GM18511 (cell line): ENCODE data around the gene SEMA3A.

Experiments used
- ATAC-seq: cut with Tn5 transposase; IDR thresholded peaks from one replicate; pipeline ENCODE4 v1.9.1; 2021; ENCODE audit warnings: mild to moderate bottlenecking, moderate library complexity; ENCODE audit not compliant: unreplicated experiment

SEMA3A gene

DNA sequence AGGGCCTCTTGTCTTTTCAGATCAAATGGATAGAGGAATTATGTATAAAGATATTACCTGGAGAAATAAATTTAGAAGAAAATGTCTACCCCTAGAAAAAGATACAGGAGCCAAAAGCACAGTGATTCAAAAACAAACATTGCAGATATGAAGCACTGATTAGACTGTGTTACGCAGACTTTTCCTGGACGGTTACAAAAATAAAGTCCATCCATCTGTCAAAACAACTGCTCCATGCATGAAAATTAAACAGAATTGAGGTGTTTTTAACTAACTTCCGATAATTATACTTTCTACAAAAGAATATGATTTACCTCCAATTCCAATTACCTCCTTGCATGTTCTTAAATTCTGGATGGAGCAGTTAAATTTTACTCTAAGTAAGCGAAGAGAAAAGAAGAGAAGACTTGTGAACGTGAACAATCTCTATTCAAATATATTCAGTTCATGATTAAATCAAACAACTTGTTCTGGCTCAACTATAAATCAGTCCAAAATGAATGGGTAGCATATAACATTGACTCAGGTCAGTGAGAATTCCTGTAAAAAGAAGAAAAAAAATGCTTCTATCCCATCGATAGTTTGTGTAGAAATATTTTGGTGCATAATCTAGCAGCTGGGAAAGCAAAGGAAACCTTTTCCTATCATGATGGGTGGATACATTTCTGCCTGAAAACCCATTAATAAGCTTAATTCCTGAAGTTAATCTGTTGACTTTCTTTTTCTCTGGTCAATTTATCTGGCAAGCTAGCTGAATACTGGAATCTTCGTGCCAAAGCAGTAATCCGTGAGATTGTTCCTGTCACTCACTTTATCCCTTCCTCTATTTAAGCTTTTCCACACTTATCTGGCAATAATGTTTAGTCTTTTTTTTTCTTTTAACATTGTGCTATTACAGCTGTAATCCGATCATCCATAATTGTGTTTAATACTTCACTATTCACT, 80.4 kb downstream of the SEMA3A start:
- no peak for ATAC-seq

- no peak for ATAC-seq
Measured at GRCh38 chr7:84113286-84113685, 81.3 kb downstream of the SEMA3A start.

DNA sequence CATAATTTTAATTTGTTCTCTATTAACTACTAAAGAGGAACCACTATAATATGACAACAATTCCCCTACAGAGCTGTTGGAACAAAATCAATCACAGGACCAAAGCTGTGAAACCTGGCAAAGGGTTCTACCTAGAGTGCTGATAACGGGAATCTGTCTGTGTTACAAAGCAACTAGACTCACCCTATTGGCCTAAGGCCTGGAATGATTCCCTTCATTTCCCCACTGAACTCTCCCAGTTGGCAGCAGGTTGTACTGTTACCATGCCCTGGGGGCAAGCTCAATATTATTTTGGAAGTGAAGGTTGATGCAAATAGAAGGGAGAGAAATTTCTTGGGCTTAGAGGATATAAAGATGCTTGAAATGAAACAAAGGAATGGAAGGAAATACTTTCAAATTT, 81.8 kb downstream of the SEMA3A start:
- ATAC-seq, result no peak

DNA sequence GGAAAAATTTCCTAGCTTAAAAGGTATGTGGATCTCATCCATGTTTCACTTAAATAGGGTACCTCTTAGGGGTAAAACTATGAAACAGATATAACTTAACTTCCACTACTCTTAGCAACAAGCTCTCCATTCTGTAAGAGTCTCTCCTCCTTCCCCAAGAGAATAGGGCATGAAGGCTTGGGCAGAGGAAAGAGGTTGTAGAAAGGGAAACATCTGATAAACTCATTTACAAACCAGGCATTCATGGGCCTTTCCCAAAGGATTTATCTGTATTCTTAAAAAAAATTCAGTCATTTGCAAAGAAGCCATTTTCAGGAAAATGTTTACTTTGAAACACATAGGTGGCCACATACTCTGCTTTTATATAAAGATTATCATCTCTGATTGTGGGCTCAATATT, 82.7 kb downstream of the SEMA3A start:
- ATAC-seq, result no peak

DNA sequence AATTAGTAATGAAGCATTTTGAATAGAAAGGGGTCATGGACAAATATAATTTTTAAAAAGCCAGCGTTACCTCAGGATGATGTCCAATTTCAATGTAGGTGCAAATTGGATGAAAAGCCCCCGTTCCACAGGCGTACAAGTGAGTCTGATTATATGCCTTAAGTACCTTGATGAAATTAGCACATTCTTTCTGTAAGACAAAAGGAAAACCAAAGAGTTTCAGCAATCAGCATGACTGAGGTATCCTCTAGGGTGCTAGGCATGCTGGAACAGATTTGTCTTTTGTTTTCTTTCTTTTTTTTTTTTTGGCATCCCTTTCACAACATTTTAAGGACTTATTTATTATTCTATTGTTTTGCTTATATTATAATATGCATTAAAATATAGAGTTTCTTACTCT, 84.2 kb downstream of the SEMA3A start:
- no peak for ATAC-seq

- no peak for ATAC-seq
Measured at GRCh38 chr7:84108787-84109186, 85.8 kb downstream of the SEMA3A start.

DNA sequence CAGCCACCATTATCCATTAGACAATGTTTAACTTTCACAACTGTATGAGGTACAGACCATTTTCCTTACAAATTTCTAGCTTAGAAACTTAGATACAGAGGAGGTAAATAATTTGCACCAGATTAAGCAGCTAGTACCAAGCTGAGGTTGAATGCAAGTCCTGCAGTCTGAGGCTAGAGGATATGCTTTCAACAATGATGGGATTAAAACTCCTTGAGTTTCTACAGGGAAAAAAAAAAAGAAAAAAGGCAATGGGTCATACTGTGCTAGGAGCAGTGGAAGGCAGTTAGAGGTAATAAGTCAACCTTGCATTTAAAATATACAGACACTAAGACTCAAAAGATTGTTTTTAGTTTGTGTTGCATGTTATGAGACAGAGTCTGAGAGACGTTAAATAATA, 86.5 kb downstream of the SEMA3A start:
- no peak for ATAC-seq

DNA sequence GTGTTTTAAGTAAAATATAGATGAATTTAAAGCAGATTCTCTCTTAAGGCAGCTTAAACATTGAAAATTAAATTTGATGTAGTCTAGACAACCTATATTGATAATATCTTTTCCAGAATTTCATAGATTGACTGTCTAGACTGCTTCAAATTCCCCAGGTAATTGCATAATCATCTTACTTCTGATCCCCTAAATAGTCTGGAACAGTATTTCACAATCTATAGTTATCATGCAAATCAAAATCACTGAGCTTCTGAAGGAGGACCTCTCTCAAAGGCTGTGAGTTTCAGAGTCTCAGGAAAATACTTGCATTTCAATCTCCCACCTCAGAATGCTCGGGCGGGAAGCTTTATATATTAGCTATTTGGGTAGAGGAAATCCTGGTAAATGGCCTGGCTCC, 87.3 kb downstream of the SEMA3A start:
- ATAC-seq, result no peak

DNA sequence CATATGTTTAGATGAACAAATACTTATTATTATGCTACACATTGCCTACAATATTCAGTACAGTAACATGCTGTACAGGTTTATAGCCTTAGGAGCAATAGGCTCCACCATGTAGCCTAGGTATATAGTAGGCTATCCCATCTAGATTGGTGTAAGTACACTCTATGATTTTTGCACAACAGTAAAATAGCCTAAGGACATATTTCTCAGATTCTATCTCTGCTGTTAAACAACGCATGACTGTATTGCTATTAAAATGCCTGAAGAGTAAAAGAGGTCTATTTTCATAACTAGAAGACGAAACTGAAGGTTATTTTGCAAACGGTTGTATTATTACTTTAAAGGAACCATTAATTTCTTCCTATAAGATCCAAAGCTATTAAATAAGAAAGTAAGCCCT, 88.3 kb downstream of the SEMA3A start:
- no peak for ATAC-seq

- no peak for ATAC-seq
Measured at GRCh38 chr7:84105586-84105985, 89.0 kb downstream of the SEMA3A start.

DNA sequence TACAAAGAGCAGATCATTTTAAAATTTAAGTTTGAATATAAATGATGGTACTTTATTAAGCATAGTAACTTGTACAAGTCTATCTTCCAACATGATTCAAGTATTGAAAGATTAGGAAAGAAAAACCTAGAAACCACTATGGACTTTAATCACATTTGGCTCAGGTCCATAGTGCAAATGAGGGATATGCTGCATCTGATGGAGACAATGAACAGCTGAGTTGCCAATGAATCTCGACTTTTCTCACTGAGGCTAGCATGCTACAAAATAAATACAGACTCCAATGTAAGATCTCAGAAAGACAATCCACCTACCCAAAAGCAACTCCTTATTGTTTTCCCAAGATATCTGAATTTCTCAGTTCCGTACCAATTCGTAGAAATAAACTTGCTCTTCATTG, 89.8 kb downstream of the SEMA3A start:
- no peak for ATAC-seq

- ATAC-seq, result no peak
Measured at GRCh38 chr7:84102213-84102612, 92.4 kb downstream of the SEMA3A start.

DNA sequence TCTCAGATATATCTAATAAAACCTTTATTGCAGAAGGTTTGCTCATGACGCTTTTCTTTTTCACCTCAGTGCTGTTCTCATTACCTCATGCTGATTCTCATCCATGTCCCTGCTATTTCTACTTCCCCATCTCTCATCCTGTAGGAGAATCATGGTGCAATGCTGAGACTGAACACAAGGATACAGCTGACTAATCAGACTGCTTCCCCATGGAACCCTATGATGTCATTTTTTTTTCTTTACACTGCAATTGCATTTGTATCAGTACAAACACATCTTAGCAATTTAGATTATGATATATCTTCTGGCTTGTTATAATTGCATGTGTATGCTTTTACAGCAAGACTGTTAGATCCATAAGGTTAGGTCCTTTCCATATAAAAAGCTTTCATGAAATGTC, 93.7 kb downstream of the SEMA3A start:
- no peak for ATAC-seq

DNA sequence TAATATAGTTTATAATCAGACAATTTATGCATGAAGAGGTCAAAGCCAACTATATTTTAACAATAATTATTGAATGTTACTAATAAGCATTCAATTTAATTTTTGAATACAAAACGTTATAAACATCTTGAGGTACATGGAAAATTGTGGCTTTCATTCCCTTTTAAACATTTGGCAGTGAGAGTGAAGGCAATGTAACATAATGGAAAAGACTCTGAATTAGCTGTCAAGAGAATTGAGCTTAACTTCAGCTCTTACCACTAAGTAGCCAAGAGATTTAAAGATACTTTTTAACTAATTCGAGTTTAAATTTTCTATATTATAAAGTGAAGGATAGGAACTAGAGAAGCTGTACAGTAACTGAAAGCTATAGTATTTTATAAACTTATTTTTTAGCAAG, 98.6 kb downstream of the SEMA3A start:
- ATAC-seq, result no peak

DNA sequence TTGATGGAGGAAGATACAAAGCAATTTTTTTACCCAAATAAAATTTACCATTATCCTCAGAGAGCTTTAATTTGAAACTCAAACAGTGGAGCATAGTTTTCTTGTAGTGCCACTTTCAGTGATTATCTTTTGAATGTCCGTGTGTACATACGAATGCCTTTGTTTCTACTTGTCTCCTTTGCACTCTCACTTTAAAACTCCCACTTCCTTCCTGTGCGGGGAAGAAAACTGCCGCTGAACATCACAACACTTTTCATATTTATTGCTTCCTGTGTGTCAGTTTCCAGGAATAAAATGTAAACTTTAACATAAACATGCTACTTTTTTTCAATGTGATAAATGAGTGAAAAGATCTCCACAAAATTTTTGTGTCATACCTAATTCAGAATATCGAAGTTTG, 102.4 kb downstream of the SEMA3A start:
- ATAC-seq, result no peak

- ATAC-seq, result no peak
Measured at GRCh38 chr7:84091318-84091717, 103.3 kb downstream of the SEMA3A start.

- ATAC-seq, result no peak
Measured at GRCh38 chr7:84088802-84089201, 105.8 kb downstream of the SEMA3A start.

- ATAC-seq, result no peak
Measured at GRCh38 chr7:84085998-84086397, 108.6 kb downstream of the SEMA3A start.

DNA sequence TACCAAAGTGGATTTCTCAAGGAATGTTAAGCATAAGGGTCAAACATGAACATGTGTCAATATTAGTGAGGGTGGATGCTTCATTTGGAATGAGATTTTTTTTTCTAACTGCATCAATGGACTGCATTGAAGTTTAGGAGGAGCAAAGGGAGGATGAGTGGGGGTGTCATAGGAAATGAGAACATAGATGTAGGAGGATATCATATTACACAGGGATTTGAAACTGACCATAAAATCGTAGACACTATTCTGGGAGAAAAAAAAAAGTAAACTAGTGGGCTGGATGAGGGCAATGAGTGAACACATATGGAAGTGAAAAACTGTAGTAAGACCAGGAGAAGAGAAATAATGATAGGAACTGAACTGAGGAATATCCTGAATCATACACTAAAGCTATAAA, 109.4 kb downstream of the SEMA3A start:
- ATAC-seq, result no peak

- ATAC-seq, result no peak
Measured at GRCh38 chr7:84083846-84084245, 110.7 kb downstream of the SEMA3A start.

DNA sequence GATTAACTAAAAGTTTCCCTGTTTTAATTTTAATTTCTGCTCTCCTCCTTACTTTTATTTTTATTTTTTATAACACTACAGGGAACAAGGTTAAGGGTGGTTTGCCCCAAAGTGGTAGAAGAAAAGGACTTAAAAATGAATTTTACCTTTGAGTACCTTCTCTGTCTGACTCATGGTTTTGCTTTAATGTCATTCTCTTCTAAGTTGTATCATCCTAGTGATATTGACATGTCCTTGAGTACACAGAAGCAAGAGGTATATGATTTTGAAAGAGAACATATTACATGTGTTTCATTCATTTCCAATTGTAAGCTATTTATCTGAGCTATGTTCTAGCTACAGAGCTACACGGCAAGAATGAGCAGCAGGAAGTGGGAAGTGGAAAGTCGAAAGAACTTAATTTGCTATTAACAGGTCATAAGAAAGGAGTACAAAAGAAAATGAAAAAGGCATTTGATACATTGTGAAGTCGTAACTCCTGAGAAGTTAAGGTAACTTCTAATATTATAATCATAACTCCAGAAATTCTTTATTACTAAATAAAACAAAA, 112.5 kb downstream of the SEMA3A start:
- no peak for ATAC-seq

DNA sequence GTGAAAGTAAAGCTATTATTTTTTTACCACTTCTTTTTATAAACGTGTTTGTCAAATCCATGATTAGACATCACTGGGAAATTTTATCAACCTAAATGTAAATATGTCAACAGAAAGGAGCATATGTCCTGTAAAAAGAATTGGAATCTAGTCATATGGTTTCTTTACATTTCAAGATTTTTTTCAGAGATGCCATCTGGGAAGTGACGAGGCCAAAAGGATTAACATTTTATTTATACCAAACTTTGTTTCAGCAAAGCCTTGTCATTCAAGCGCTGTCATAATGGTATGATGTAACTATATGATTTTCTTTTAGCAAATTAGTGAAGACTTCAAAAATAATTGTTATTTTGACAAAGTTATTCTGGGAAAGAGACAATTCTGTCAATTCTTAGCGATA, 117.3 kb downstream of the SEMA3A start:
- no peak for ATAC-seq

DNA sequence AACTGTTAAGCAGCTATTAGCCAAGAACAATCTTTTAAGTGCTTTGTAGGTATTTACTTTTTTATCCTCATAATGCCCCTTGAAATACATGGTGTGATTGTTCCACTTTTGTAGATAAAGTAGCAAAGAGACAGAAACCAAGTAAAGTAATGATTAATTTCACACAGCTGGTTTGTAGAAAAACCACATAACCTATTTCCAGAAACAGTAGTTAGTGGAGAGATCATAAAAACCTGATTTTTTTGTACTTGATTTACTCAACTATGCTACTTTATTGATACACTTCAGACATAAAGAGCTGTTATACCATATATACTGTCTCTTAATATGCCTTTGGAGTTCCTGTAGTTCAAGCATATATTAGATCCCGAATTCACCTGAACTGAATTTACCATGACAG, 118.4 kb downstream of the SEMA3A start:
- ATAC-seq, result no peak
